ENCODE measurements around the gene FXYD6. TPM values are rescaled to one million over a fixed set of nuclear protein-coding genes. Genes with fewer than 3 reads are reported as not detected.

The FXYD6 gene
- total RNA-seq, 1 experiment from 2014 or later: not detected

GRCh38 chr11:117823294-117823945 lies 53.0 kb downstream of the FXYD6 start:
- POLR2A ChIA-PET (ENCODE audit: unreplicated experiment): no interaction called here
- no peaks in the 10 kb centered on the region for H3K36me3 ChIP-seq (ENCODE audit: low read depth, low read length)
- ATAC-seq (no peak; the same call in 1 of the 2 replicates), DNase-seq (no peak)
- BruUV-seq (replicated peaks): no TSS peak
- TF ChIP-seq EZH2phosphoT487 (IDR thresholded peaks at IDR 0.05; ENCODE audit: borderline replicate concordance, low read length) (no peak), CTCF (conservative IDR thresholded peaks at IDR 0.05; ENCODE audit: low read depth, low read length) (peak; percentile 35)
- H3K27ac ChIP-seq (ENCODE audit: low read length): no peak overlapping the region
- H3F3A ChIP-seq (ENCODE audit: low read length, unreplicated experiment): no peaks in the 10 kb centered on the region
- no peaks in the 10 kb centered on the region for H3K9me2 ChIP-seq (replicated peaks; ENCODE audit: low read length)
- no peaks in the 10 kb centered on the region for H3K9me3 ChIP-seq (ENCODE audit: low read length)
- H3K79me2 ChIP-seq (ENCODE audit: low read length): no peaks in the 10 kb centered on the region
- peaks cover 2% of the 10 kb centered on the region; the same call in 1 of the 2 replicates for H3K4me1 ChIP-seq (ENCODE audit: insufficient read depth, low read length)
- peaks cover 61% of the 10 kb centered on the region for H3K27me3 ChIP-seq (ENCODE audit: low read length)
- H3K4me2 ChIP-seq (ENCODE audit: low read length): no peak overlapping the region
- CTCF ChIA-PET: no interaction called here
- intact Hi-C loops (cut with micrococcal nuclease): no loop called here
- H3K9ac ChIP-seq (ENCODE audit: low read length): no peak overlapping the region
- no peak overlapping the region for H3K4me3 ChIP-seq (ENCODE audit: low read length)
- no peaks in the 10 kb centered on the region for H4K20me1 ChIP-seq (ENCODE audit: low read length)
- H2AFZ ChIP-seq (ENCODE audit: low read length): no peak overlapping the region

GRCh38 chr11:117822074-117823033 lies 54.1 kb downstream of the FXYD6 start:
- no peaks in the 10 kb centered on the region for H3K36me3 ChIP-seq (ENCODE audit: low read depth, low read length)
- peaks cover 7% of the 10 kb centered on the region for H3K4me1 ChIP-seq (ENCODE audit: insufficient read depth, low read length)
- no peaks in the 10 kb centered on the region for H3F3A ChIP-seq (ENCODE audit: low read length, unreplicated experiment)
- H3K27ac ChIP-seq (ENCODE audit: low read length): no peak overlapping the region
- no peaks in the 10 kb centered on the region for H3K9me2 ChIP-seq (replicated peaks; ENCODE audit: low read length)
- CTCF ChIA-PET: no interaction called here
- ATAC-seq (no peak), DNase-seq (peak; percentile 36)
- no peak overlapping the region for H3K4me3 ChIP-seq (ENCODE audit: low read length)
- intact Hi-C loops (cut with micrococcal nuclease): no loop called here
- no peak overlapping the region for H3K9ac ChIP-seq (ENCODE audit: low read length)
- no peaks in the 10 kb centered on the region for H4K20me1 ChIP-seq (ENCODE audit: low read length)
- H3K4me2 ChIP-seq (ENCODE audit: low read length): no peak overlapping the region
- no peaks in the 10 kb centered on the region for H3K79me2 ChIP-seq (ENCODE audit: low read length)
- POLR2A ChIA-PET (ENCODE audit: unreplicated experiment): no interaction called here
- H3K27me3 ChIP-seq (ENCODE audit: low read length): peaks cover 55% of the 10 kb centered on the region
- H3K9me3 ChIP-seq (ENCODE audit: low read length): no peaks in the 10 kb centered on the region
- TF ChIP-seq EZH2 (IDR thresholded peaks at IDR 0.05; ENCODE audit: low read length, unreplicated experiment) (no peak), CTCF (conservative IDR thresholded peaks at IDR 0.05; ENCODE audit: low read depth, low read length) (peak; percentile 78), EZH2phosphoT487 (IDR thresholded peaks at IDR 0.05; ENCODE audit: borderline replicate concordance, low read length) (no peak)
- BruUV-seq (replicated peaks): no TSS peak
- no peak overlapping the region for H2AFZ ChIP-seq (ENCODE audit: low read length)

- ChIA-PET POLR2A (ENCODE audit: unreplicated experiment) (no interaction called here), CTCF (no interaction called here)
- Histone ChIP-seq H3K9ac (ENCODE audit: low read length) (no peak overlapping the region), H2AFZ (ENCODE audit: low read length) (no peak overlapping the region), H3K36me3 (ENCODE audit: low read depth, low read length) (no peaks in the 10 kb centered on the region), H3K4me3 (ENCODE audit: low read length) (no peak overlapping the region), H3K9me2 (replicated peaks; ENCODE audit: low read length) (no peaks in the 10 kb centered on the region), H3K4me2 (ENCODE audit: low read length) (no peak overlapping the region), H3K27me3 (ENCODE audit: low read length) (peaks cover 50% of the 10 kb centered on the region), H3K79me2 (ENCODE audit: low read length) (no peaks in the 10 kb centered on the region), H3K27ac (ENCODE audit: low read length) (no peak overlapping the region), H4K20me1 (ENCODE audit: low read length) (no peaks in the 10 kb centered on the region), H3K9me3 (ENCODE audit: low read length) (no peaks in the 10 kb centered on the region), H3F3A (ENCODE audit: low read length, unreplicated experiment) (no peaks in the 10 kb centered on the region), H3K4me1 (ENCODE audit: insufficient read depth, low read length) (peaks cover 9% of the 10 kb centered on the region)
- intact Hi-C loops (cut with micrococcal nuclease): no loop called here
- no TSS peak for BruUV-seq (replicated peaks)
- TF ChIP-seq CTCF (conservative IDR thresholded peaks at IDR 0.05; ENCODE audit: low read depth, low read length): no peak
- TF ChIP-seq EZH2 (IDR thresholded peaks at IDR 0.05; ENCODE audit: low read length, unreplicated experiment): no peak
- no peak for TF ChIP-seq EZH2phosphoT487 (IDR thresholded peaks at IDR 0.05; ENCODE audit: borderline replicate concordance, low read length)
- no peak for ATAC-seq
- no peak for DNase-seq
These were observed 55.0 kb downstream of the FXYD6 start for GRCh38 chr11:117821431-117821830.
